Measurements from ENCODE around the gene VSIR. TPM values are rescaled to one million over a fixed set of nuclear protein-coding genes. Genes with fewer than 3 reads are reported as not detected.

Gene VSIR
- total and polyA plus RNA-seq, 10 of the 15 experiments (the other 5 are each of a cell fraction or from before 2014, with no cell fraction given) = 0.19 to 12.5 (median 6.7) TPM

GRCh38 chr10:71743866-71744265, 29.5 kb downstream of the VSIR start:
- WGBS (ENCODE audit: insufficient coverage, insufficient replicate concordance, low lambda C conversion rate, missing lambda C conversion rate) = 0% methylated on average over 1 of the region's 1 CpG
- FAIRE-seq = no peak
- ChIA-PET CTCF (interaction anchor here (1.3 to 2.6 kb wide), 3 partner anchors 11 to 46 kb away, joined by 6 read pairs; no protein-coding TSS in a partner anchor), RAD21 (ENCODE audit: unreplicated experiment) (interaction anchor here (1.1 kb wide), 1 partner anchor 44 kb away, joined by 3 read pairs; no protein-coding TSS in a partner anchor), SMC1A (ENCODE audit: uncharacterized antibody, unreplicated experiment) (interaction anchor here (3.7 kb wide), 1 partner anchor 24 kb away, joined by 13 read pairs; no protein-coding TSS in a partner anchor), POLR2A (interaction anchor here (1.0 kb wide), 1 partner anchor 25 kb away, joined by 3 read pairs; no protein-coding TSS in a partner anchor)
- Histone ChIP-seq H3K36me3 (ENCODE audit: control insufficient read depth in 2 of 2, insufficient read depth in 2 of 2, low read length in 1 of 2) (no peaks in the 10 kb centered on the region), H3K4me3 (no peak overlapping the region), H4K20me1 (ENCODE audit: control insufficient read depth, insufficient read depth) (no peaks in the 10 kb centered on the region), H2AFZ (ENCODE audit: control insufficient read depth, low read depth, low read length) (no peak overlapping the region), H3K79me2 (ENCODE audit: control insufficient read depth, insufficient read depth, low read length) (no peaks in the 10 kb centered on the region), H3K27ac (ENCODE audit: control insufficient read depth, insufficient read depth) (no peak overlapping the region), H3K27me3 (replicated peaks in 1 of 2; ENCODE audit: control insufficient read depth in 2 of 2, insufficient read depth in 2 of 2, low read length in 1 of 2) (no peaks in the 10 kb centered on the region), H3K9ac (ENCODE audit: control insufficient read depth, insufficient read depth, low read length) (no peak overlapping the region), H3K4me1 (ENCODE audit: control insufficient read depth, insufficient read depth, low read length) (peaks cover 32% of the 10 kb centered on the region), H3K9me3 (replicated peaks; ENCODE audit: control insufficient read depth, insufficient read depth, low read length) (no peaks in the 10 kb centered on the region; the same call in 2 of the 3 replicates), H3K4me2 (ENCODE audit: control insufficient read depth, insufficient read depth) (no peak overlapping the region)
- TF ChIP-seq, protein P1, sequence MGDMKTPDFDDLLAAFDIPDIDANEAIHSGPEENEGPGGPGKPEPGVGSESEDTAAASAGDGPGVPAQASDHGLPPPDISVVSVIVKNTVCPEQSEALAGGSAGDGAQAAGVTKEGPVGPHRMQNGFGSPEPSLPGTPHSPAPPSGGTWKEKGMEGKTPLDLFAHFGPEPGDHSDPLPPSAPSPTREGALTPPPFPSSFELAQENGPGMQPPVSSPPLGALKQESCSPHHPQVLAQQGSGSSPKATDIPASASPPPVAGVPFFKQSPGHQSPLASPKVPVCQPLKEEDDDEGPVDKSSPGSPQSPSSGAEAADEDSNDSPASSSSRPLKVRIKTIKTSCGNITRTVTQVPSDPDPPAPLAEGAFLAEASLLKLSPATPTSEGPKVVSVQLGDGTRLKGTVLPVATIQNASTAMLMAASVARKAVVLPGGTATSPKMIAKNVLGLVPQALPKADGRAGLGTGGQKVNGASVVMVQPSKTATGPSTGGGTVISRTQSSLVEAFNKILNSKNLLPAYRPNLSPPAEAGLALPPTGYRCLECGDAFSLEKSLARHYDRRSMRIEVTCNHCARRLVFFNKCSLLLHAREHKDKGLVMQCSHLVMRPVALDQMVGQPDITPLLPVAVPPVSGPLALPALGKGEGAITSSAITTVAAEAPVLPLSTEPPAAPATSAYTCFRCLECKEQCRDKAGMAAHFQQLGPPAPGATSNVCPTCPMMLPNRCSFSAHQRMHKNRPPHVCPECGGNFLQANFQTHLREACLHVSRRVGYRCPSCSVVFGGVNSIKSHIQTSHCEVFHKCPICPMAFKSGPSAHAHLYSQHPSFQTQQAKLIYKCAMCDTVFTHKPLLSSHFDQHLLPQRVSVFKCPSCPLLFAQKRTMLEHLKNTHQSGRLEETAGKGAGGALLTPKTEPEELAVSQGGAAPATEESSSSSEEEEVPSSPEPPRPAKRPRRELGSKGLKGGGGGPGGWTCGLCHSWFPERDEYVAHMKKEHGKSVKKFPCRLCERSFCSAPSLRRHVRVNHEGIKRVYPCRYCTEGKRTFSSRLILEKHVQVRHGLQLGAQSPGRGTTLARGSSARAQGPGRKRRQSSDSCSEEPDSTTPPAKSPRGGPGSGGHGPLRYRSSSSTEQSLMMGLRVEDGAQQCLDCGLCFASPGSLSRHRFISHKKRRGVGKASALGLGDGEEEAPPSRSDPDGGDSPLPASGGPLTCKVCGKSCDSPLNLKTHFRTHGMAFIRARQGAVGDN (IDR thresholded peaks at IDR 0.05) = no peak
- TF ChIP-seq E4F1 (IDR thresholded peaks at IDR 0.05; ENCODE audit: borderline replicate concordance, partially characterized antibody) (no peak), ZZZ3 (IDR thresholded peaks at IDR 0.05; ENCODE audit: control insufficient read depth, insufficient read length, low read depth) (no peak), CBFB (IDR thresholded peaks at IDR 0.05; ENCODE audit: low read depth) (no peak), CBX5 (IDR thresholded peaks at IDR 0.05; ENCODE audit: low read depth) (no peak), STAT1 (conservative IDR thresholded peaks at IDR 0.05) (no peak), KDM1A (IDR thresholded peaks at IDR 0.05; ENCODE audit: borderline replicate concordance) (no peak), BRCA1 (IDR thresholded peaks at IDR 0.05; ENCODE audit: low read depth, low read length) (no peak), HDGF (IDR thresholded peaks at IDR 0.05) (no peak), NFYA (IDR thresholded peaks at IDR 0.05; ENCODE audit: borderline replicate concordance, low read depth, low read length) (no peak), SREBF2 (IDR thresholded peaks at IDR 0.05; ENCODE audit: low read length) (no peak), ZSCAN29 (IDR thresholded peaks at IDR 0.05) (no peak), CREM (IDR thresholded peaks at IDR 0.05; ENCODE audit: low read depth) (no peak), NRF1 (conservative IDR thresholded peaks at IDR 0.05; ENCODE audit: low read depth, low read length) (no peak), SMC3 (IDR thresholded peaks at IDR 0.05; ENCODE audit: borderline replicate concordance, low read length) (no peak)
- TF ChIP-seq, protein P2, sequence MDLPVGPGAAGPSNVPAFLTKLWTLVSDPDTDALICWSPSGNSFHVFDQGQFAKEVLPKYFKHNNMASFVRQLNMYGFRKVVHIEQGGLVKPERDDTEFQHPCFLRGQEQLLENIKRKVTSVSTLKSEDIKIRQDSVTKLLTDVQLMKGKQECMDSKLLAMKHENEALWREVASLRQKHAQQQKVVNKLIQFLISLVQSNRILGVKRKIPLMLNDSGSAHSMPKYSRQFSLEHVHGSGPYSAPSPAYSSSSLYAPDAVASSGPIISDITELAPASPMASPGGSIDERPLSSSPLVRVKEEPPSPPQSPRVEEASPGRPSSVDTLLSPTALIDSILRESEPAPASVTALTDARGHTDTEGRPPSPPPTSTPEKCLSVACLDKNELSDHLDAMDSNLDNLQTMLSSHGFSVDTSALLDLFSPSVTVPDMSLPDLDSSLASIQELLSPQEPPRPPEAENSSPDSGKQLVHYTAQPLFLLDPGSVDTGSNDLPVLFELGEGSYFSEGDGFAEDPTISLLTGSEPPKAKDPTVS (IDR thresholded peaks at IDR 0.05; ENCODE audit: low read depth, low read length) = no peak
- ATAC-seq = no peak
- DNase-seq (ENCODE audit: low read depth, low spot score) = no peak
- in situ Hi-C loops (cut with MboI) = no loop called here
- BruUV-seq (replicated peaks) = no TSS peak
- intact Hi-C loops (cut with micrococcal nuclease; ENCODE audit: unreplicated experiment) = no loop called here
